Measurements from ENCODE around the gene TIMELESS. TPM values are rescaled to one million over a fixed set of nuclear protein-coding genes. Genes with fewer than 3 reads are reported as not detected.
"Not testable (repeated sequence)": the region's sequence is repeated elsewhere in the genome, so short reads cannot be mapped to it uniquely, and the experiment has no call there.

The TIMELESS gene
- total RNA-seq, 1 donor from 2014 or later = 2.2 TPM

- no peak for TF ChIP-seq CTCF (IDR thresholded peaks at IDR 0.05; ENCODE audit: borderline replicate concordance)
- no peaks in the 10 kb centered on the region for H3K4me1 ChIP-seq
- H3K27me3 ChIP-seq (ENCODE audit: low read depth) = no peaks in the 10 kb centered on the region
- no peak for DNase-seq
- no peaks in the 10 kb centered on the region for H3K36me3 ChIP-seq
- intact Hi-C loops (cut with micrococcal nuclease) = no loop called here
- no peaks in the 10 kb centered on the region for H3K9me3 ChIP-seq (replicated peaks)
- no peak overlapping the region for H3K4me3 ChIP-seq
- H3K27ac ChIP-seq (replicated peaks) = no peak overlapping the region
Observed at GRCh38 chr12:56408799-56409417, 40.3 kb downstream of the TIMELESS start.

- H3K4me1 ChIP-seq; H3K4me3 ChIP-seq; H3K27ac ChIP-seq (replicated peaks); DNase-seq; intact Hi-C loops (cut with micrococcal nuclease); H3K27me3 ChIP-seq (ENCODE audit: low read depth); H3K9me3 ChIP-seq (replicated peaks); H3K36me3 ChIP-seq: not testable (repeated sequence)
Observed at GRCh38 chr12:56404227-56404626, 45.0 kb downstream of the TIMELESS start.

- H3K36me3 ChIP-seq; intact Hi-C loops (cut with micrococcal nuclease); H3K27ac ChIP-seq (replicated peaks); DNase-seq; H3K27me3 ChIP-seq (ENCODE audit: low read depth); H3K4me3 ChIP-seq; H3K4me1 ChIP-seq: not testable (repeated sequence)
- H3K9me3 ChIP-seq (replicated peaks) = peaks cover 17% of the 10 kb centered on the region
Observed at GRCh38 chr12:56401612-56402011, 47.6 kb downstream of the TIMELESS start.

GRCh38 chr12:56401125-56401524 lies 48.1 kb downstream of the TIMELESS start:
- H3K27ac ChIP-seq (replicated peaks); H3K36me3 ChIP-seq; DNase-seq; H3K27me3 ChIP-seq (ENCODE audit: low read depth); H3K4me1 ChIP-seq; H3K4me3 ChIP-seq; intact Hi-C loops (cut with micrococcal nuclease): not testable (repeated sequence)
- peaks cover 17% of the 10 kb centered on the region for H3K9me3 ChIP-seq (replicated peaks)

GRCh38 chr12:56399466-56399865 lies 49.8 kb downstream of the TIMELESS start:
- H3K27ac ChIP-seq (replicated peaks); intact Hi-C loops (cut with micrococcal nuclease); H3K27me3 ChIP-seq (ENCODE audit: low read depth); H3K36me3 ChIP-seq; H3K4me1 ChIP-seq; DNase-seq; H3K4me3 ChIP-seq: not testable (repeated sequence)
- peaks cover 17% of the 10 kb centered on the region for H3K9me3 ChIP-seq (replicated peaks)

GRCh38 chr12:56398324-56398723 lies 50.9 kb downstream of the TIMELESS start:
- no peak for TF ChIP-seq CTCF (IDR thresholded peaks at IDR 0.05; ENCODE audit: borderline replicate concordance)
- no peak for DNase-seq
- Histone ChIP-seq H3K4me1 (no peaks in the 10 kb centered on the region), H3K27ac (replicated peaks) (no peak overlapping the region), H3K27me3 (ENCODE audit: low read depth) (no peaks in the 10 kb centered on the region), H3K9me3 (replicated peaks) (peaks cover 17% of the 10 kb centered on the region), H3K4me3 (no peak overlapping the region), H3K36me3 (no peaks in the 10 kb centered on the region)
- intact Hi-C loops (cut with micrococcal nuclease) = no loop called here

- TF ChIP-seq CTCF (IDR thresholded peaks at IDR 0.05; ENCODE audit: borderline replicate concordance) = no peak
Observed at GRCh38 chr12:56392331-56392730, 56.9 kb downstream of the TIMELESS start.

More at GRCh38 chr12:56392331-56392730, 56.9 kb downstream of the TIMELESS start:
- H3K9me3 ChIP-seq (replicated peaks) = peaks cover 11% of the 10 kb centered on the region
- no peak for DNase-seq
- intact Hi-C loops (cut with micrococcal nuclease) = no loop called here
- H3K4me1 ChIP-seq = no peaks in the 10 kb centered on the region
- no peaks in the 10 kb centered on the region for H3K27me3 ChIP-seq (ENCODE audit: low read depth)
- H3K27ac ChIP-seq (replicated peaks) = no peak overlapping the region
- no peak overlapping the region for H3K4me3 ChIP-seq
- H3K36me3 ChIP-seq = no peaks in the 10 kb centered on the region

Data from left ventricle myocardium inferior (tissue), 1 donor.